Tibial artery (tissue), 4 donors: Measurements from ENCODE around the gene PPP1R9B.

Experiments used
- DNase-seq, 2 donors: peaks; one replicate each; pipeline ENCODE4 v3.0.0-alpha.2; 2019
- H3K27ac ChIP-seq, 2 donors: fragments of 200-600 bp; sonication (generic) in 1 of 2; 1 replicate in 1 of 2; 2 replicates in 1 of 2; pipeline ENCODE4 v1.5.1; 2018 to 2019; ENCODE audit warnings: mild to moderate bottlenecking in 1 of 2
- H3K27me3 ChIP-seq, 2 donors: fragments of 200-600 bp; sonication (generic) in 1 of 2; one replicate each; pipeline versions ENCODE4 v1.5.1 to v1.6.0; 2016 to 2019
- H3K36me3 ChIP-seq, 3 donors: fragments of 200-600 bp; sonication (generic) in 2 of 3; one replicate each; pipeline ENCODE4 v1.5.1; 2016 to 2019; ENCODE audit warnings: mild to moderate bottlenecking in 2 of 3
- H3K4me1 ChIP-seq, 4 donors: fragments of 200-600 bp; sonication (generic) in 2 of 4; 1 replicate in 3 of 4; 2 replicates in 1 of 4; pipeline ENCODE4 v1.5.1; 2016 to 2019
- H3K4me3 ChIP-seq, 2 donors: fragments of 200-600 bp; sonication (generic) in 1 of 2; 1 replicate in 1 of 2; 2 replicates in 1 of 2; pipeline ENCODE4 v1.5.1; 2018 to 2019; ENCODE audit warnings: mild to moderate bottlenecking in 2 of 2
- H3K9me3 ChIP-seq, 3 donors: fragments of 200-600 bp; sonication (generic) in 1 of 3; one replicate each; pipeline ENCODE4 v1.5.1; 2016 to 2019
- intact Hi-C: fragments of 100-400 bp; cut with DNase I; formaldehyde crosslinking; loops from one replicate; pipeline ENCODE4 v1.15.0; 2023; ENCODE audit warnings: low total_unique reads
- TF ChIP-seq, protein P1 (sequence below), 2 experiments: fragments of 200-600 bp in 1 of 2; fragments of 450-650 bp in 1 of 2; IDR thresholded peaks; one replicate each; pipeline ENCODE4 v1.5.1; 2017 to 2019; ENCODE audit warnings: antibody characterized with exemption in 2 of 2, mild to moderate bottlenecking in 1 of 2, moderate library complexity in 1 of 2

Gene PPP1R9B

DNA sequence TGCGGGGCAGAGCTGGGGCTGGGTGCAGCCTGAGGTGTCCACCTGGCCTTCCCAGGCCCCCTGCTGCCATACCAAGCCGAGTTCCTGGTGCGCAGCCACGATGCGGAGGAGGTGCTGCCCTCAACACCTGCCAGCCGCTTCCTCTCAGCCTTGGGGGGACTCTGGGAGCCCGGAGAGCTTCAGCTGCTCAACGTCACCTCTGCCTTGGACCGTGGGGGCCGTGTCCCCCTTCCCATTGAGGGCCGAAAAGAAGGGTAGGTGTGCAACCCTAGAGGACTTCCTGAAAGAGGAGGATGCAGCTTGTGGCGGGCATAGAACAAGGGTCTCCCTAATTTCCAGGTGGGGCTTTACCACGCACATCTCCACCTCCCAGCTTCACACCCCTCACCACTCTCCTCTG, 17.8 kb upstream of the PPP1R9B start:
- peak overlapping the region; percentile 52 to 60 for H3K4me3 ChIP-seq
- H3K36me3 ChIP-seq, result peaks cover 5 to 14% (median 7%) of the 10 kb centered on the region in 3 donors
- intact Hi-C loops, result loop anchor here (10.0 kb wide), 1 partner anchor 54 kb away; no protein-coding TSS in a partner anchor
- DNase-seq, result no peak
- no peaks in the 10 kb centered on the region for H3K27me3 ChIP-seq
- peaks cover 0 to 67% (median 53%) of the 10 kb centered on the region in 4 donors for H3K4me1 ChIP-seq
- peak overlapping the region; percentile 98 to 99 for H3K27ac ChIP-seq
- TF ChIP-seq, protein P1, sequence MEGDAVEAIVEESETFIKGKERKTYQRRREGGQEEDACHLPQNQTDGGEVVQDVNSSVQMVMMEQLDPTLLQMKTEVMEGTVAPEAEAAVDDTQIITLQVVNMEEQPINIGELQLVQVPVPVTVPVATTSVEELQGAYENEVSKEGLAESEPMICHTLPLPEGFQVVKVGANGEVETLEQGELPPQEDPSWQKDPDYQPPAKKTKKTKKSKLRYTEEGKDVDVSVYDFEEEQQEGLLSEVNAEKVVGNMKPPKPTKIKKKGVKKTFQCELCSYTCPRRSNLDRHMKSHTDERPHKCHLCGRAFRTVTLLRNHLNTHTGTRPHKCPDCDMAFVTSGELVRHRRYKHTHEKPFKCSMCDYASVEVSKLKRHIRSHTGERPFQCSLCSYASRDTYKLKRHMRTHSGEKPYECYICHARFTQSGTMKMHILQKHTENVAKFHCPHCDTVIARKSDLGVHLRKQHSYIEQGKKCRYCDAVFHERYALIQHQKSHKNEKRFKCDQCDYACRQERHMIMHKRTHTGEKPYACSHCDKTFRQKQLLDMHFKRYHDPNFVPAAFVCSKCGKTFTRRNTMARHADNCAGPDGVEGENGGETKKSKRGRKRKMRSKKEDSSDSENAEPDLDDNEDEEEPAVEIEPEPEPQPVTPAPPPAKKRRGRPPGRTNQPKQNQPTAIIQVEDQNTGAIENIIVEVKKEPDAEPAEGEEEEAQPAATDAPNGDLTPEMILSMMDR (IDR thresholded peaks at IDR 0.05), result no peak
- no peaks in the 10 kb centered on the region for H3K9me3 ChIP-seq

DNA sequence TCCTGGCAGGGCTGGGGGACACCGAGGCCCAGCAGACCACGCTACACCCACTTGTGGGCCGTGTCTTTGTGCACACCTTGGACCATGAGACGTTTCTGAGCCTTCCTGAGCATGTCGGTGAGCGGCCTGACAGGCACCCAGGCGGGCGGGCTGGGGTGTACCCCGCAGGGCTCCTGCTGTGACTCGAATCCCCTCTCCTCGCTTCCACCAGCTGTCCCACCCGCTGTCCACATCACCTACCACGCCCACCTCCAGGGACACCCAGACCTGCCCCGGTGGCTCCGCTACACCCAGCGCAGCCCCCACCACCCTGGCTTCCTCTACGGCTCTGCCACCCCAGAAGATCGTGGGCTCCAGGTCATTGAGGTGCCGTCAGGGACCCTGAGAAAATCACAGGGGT, 16.9 kb upstream of the PPP1R9B start:
- Histone ChIP-seq H3K36me3 (peaks cover 5 to 14% (median 7%) of the 10 kb centered on the region in 3 donors), H3K9me3 (no peaks in the 10 kb centered on the region), H3K4me1 (peaks cover 0 to 60% (median 47%) of the 10 kb centered on the region in 4 donors), H3K27ac (peak overlapping the region; percentile 98 to 99), H3K27me3 (no peaks in the 10 kb centered on the region), H3K4me3 (peak overlapping the region; percentile 52 to 60)
- TF ChIP-seq, protein P1 (IDR thresholded peaks at IDR 0.05), result no peak
- intact Hi-C loops, result loop anchor here (10.0 kb wide), 1 partner anchor 53 kb away; no protein-coding TSS in a partner anchor
- no peak for DNase-seq

DNA sequence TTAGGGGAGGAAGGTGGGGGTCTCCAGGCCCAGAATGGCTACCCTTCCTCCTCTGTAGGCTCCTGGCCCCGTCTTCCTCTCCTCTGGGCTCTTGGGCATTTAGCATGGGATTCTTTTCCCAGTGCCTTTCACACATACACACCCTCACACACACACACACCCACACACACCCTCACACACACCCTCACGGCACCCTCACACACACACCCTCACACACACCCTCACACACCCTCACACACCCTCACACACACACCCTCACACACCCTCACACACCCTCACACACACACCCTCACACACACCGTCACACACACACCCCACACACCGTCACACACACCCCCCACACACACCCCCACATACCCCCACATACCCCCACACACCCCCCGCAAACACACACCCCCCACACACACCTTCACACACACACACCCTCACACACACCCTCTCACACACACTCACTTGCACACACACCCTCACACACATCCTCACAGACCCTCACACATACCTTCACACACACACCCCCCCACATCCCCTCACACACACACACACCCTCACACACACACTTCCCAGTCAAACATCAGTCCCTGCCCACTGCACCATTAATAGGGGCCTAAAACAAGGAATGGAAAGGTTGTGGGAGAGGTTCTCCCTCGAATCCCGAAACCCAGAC, 16.2 kb upstream of the PPP1R9B start:
- H3K4me3 ChIP-seq, result peak overlapping the region; percentile 52 to 60
- TF ChIP-seq, protein P1 (IDR thresholded peaks at IDR 0.05), result no peak
- peaks cover 0 to 64% (median 51%) of the 10 kb centered on the region in 4 donors for H3K4me1 ChIP-seq
- DNase-seq, result no peak
- H3K27ac ChIP-seq, result peak overlapping the region; percentile 98 to 99
- H3K36me3 ChIP-seq, result peaks cover under 1 to 14% (median 5%) of the 10 kb centered on the region in 3 donors
- intact Hi-C loops, result loop anchor here (10.0 kb wide), 1 partner anchor 52 kb away; no protein-coding TSS in a partner anchor
- no peaks in the 10 kb centered on the region for H3K9me3 ChIP-seq
- H3K27me3 ChIP-seq, result no peaks in the 10 kb centered on the region

DNA sequence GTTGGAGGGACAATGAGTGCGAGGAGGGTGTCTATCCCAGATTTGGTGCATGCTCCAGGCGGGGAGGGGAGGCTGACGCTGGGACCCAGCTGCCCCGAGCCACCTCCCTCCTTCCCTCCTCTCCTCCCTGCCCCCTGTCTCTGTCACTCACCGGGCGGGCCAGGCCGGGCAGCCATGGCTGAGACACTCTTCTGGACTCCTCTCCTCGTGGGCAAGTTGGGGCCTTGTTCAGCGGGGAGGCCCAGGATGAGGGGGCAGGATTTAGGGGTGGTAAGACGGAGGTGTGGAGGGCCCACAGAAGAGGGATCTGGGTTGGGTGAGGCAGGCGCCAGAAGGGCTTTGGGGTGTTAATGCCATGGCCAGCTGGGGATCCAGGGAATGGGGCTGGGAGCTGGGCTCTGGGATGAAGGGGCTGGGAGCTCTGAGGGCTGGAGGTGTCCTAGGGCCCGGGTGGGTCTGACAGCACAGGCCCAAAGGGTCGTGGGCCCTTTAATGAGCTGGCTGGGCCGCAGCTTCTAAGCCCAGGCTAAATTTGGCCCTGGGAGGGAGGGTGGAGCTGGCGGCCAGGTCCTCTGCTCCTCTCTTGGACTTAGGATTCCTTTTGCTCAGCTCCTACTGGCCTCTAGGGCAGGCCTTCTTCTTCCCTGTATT, 15.5 kb upstream of the PPP1R9B start, which contains the start of gene SGCA:
Gene SGCA, plus strand, starts transcription at position 139 of the 651 bp plus-strand sequence. Its CDS starts 36 bp downstream, at position 175.
- Histone ChIP-seq H3K27me3 (no peaks in the 10 kb centered on the region), H3K9me3 (no peaks in the 10 kb centered on the region), H3K4me3 (peak within 1 kb of the TSS; percentile 52 to 60), H3K36me3 (peaks cover 0 to 13% (median 5%) of the 10 kb centered on the region in 3 donors), H3K4me1 (peaks cover 0 to 66% (median 52%) of the 10 kb centered on the region in 4 donors), H3K27ac (peak within 1 kb of the TSS; percentile 98 to 99)
- DNase-seq, result peak in 1 of 2 donors; percentile 88
- TF ChIP-seq, protein P1 (IDR thresholded peaks at IDR 0.05), result peak; percentile 9 to 39
- intact Hi-C loops, result loop anchor here (10.0 kb wide), 1 partner anchor 51 kb away; no protein-coding TSS in a partner anchor

DNA sequence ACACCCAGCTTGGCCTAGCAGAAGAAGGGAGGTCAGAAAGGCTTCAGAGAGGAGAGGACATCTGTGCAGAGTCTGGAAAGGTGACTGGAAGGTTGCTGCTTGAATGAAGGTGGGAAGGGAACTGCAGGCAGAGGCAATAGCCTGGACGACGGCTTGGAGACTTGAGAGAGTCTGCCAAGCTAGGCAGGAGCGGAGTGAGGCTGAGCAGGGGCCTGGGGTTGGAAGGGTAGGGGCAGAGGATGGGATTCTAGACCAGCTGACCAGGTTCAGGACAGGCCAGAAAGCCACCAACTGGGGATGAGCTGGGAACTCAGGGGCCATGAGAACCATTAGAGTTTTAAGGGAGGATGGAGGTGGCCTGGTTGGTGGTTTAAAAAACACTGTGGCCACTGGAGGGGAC, 15.0 kb upstream of the PPP1R9B start:
- Histone ChIP-seq H3K9me3 (no peaks in the 10 kb centered on the region), H3K4me3 (peak overlapping the region; percentile 52 to 60), H3K4me1 (peaks cover 0 to 71% (median 52%) of the 10 kb centered on the region in 4 donors), H3K36me3 (peaks cover 0 to 8% (median 5%) of the 10 kb centered on the region in 3 donors), H3K27ac (peak overlapping the region; percentile 98 to 99), H3K27me3 (no peaks in the 10 kb centered on the region)
- DNase-seq, result no peak
- TF ChIP-seq, protein P1 (IDR thresholded peaks at IDR 0.05), result no peak
- intact Hi-C loops, result loop anchor here (10.0 kb wide), 1 partner anchor 51 kb away; no protein-coding TSS in a partner anchor
